H1 (cell line): Measurements from ENCODE around the gene TP53BP1. TPM values are rescaled to one million over a fixed set of nuclear protein-coding genes. Genes with fewer than 3 reads are reported as not detected.

ENCODE experiments used
- CTCF ChIA-PET: fragments of 300-600 bp; sonication (Branson Sonifier 250); formaldehyde crosslinking; loops from one replicate; lab custom pipeline; 2021; ENCODE audit not compliant: partially characterized antibody; lab: Charles Lee
- POLR2A ChIA-PET: fragments of 300-600 bp; sonication (Branson Sonifier 250); formaldehyde crosslinking; loops from one replicate; lab custom pipeline; 2021; ENCODE audit warnings: inconsistent platforms; ENCODE audit not compliant: partially characterized antibody; lab: Charles Lee
- DNase-seq, 2 experiments: peaks; one replicate each; pipeline versions ENCODE4 v3.0.0 to v3.0.0-alpha.2; 2010 to 2022; ENCODE audit warnings: low spot score in 2 of 2, low read depth in 1 of 2, mixed read lengths in 1 of 2
- FAIRE-seq: peaks from 2 replicates; lab custom pipeline; 2011; peaks lifted over from hg19 to GRCh38; lab: Jason Lieb, UNC
- H2AFZ ChIP-seq: 2 replicates; pipeline ENCODE4 v1.8.1; 2012; ENCODE audit warnings: low read length, inconsistent platforms
- H2AK5ac ChIP-seq: 2 replicates; pipeline ENCODE4 v1.6.1; 2013; ENCODE audit warnings: low read depth, low read length
- H2BK120ac ChIP-seq: replicated peaks from 2 replicates; pipeline ENCODE3; 2013; ENCODE audit warnings: low read depth, low read length, inconsistent platforms
- H2BK12ac ChIP-seq: 2 replicates; pipeline ENCODE4 v1.6.1; 2013; ENCODE audit warnings: low read depth, low read length
- H2BK15ac ChIP-seq: 2 replicates; pipeline ENCODE4 v1.6.1; 2013; ENCODE audit warnings: low read length
- H2BK20ac ChIP-seq: 2 replicates; pipeline ENCODE4 v1.6.1; 2013; ENCODE audit warnings: low read length
- H2BK5ac ChIP-seq: 2 replicates; pipeline ENCODE4 v1.6.1; 2013; ENCODE audit warnings: low read depth, low read length
- H3K14ac ChIP-seq: 2 replicates; pipeline ENCODE4 v1.6.1; 2013; ENCODE audit warnings: inconsistent platforms; ENCODE audit not compliant: insufficient read length
- H3K18ac ChIP-seq: 2 replicates; pipeline ENCODE4 v1.6.1; 2013; ENCODE audit warnings: low read length; ENCODE audit errors: extremely low read depth
- H3K23ac ChIP-seq: 2 replicates; pipeline ENCODE4 v1.6.1; 2013; ENCODE audit warnings: inconsistent platforms; ENCODE audit not compliant: insufficient read length
- H3K23me2 ChIP-seq: 2 replicates; pipeline ENCODE4 v1.6.1; 2013; ENCODE audit warnings: low read depth, low read length
- H3K27ac ChIP-seq: 2 replicates; pipeline ENCODE4 v1.6.1; 2011; ENCODE audit warnings: low read depth, low read length, inconsistent platforms
- H3K27me3 ChIP-seq, 4 experiments: replicated peaks in 1 of 4; 1 replicate in 1 of 4; 2 replicates in 3 of 4; pipeline versions ENCODE4 v1.6.1 to v1.8.1; 2011 to 2013; ENCODE audit warnings: low read length in 3 of 4, mild to moderate bottlenecking in 3 of 4, inconsistent platforms in 2 of 4, mixed read lengths in 2 of 4, moderate library complexity in 1 of 4; ENCODE audit not compliant: control insufficient read depth in 3 of 4, insufficient read depth in 3 of 4; ENCODE audit errors: extremely low read depth in 1 of 4
- H3K36me3 ChIP-seq, 4 experiments: 2 replicates each; pipeline versions ENCODE4 v1.6.1 to v1.8.1; 2011 to 2013; ENCODE audit warnings: mild to moderate bottlenecking in 4 of 4, low read length in 3 of 4, moderate library complexity in 2 of 4, control low read depth in 1 of 4, inconsistent platforms in 1 of 4; ENCODE audit not compliant: insufficient read depth in 4 of 4, control insufficient read depth in 2 of 4
- H3K4ac ChIP-seq: replicated peaks from 2 replicates; pipeline ENCODE3; 2013; ENCODE audit warnings: low read length, low read depth, mixed read lengths, inconsistent platforms; ENCODE audit not compliant: insufficient read length
- H3K4me1 ChIP-seq, 4 experiments: replicated peaks in 1 of 4; 1 replicate in 1 of 4; 2 replicates in 3 of 4; pipeline versions ENCODE4 v1.6.1 to v1.8.1; 2011 to 2013; ENCODE audit warnings: low read length in 3 of 4, inconsistent platforms in 2 of 4, mixed read lengths in 1 of 4; ENCODE audit not compliant: insufficient read depth in 4 of 4, control insufficient read depth in 3 of 4
- H3K4me2 ChIP-seq, 2 experiments: 2 replicates each; pipeline versions ENCODE4 v1.6.1 to v1.8.1; 2011 to 2013; ENCODE audit warnings: low read depth in 2 of 2, low read length in 2 of 2, control low read depth in 1 of 2, inconsistent platforms in 1 of 2, mild to moderate bottlenecking in 1 of 2; ENCODE audit not compliant: insufficient read depth in 1 of 2
- H3K4me3 ChIP-seq, 4 experiments: fragments of 200-600, 300-600 bp in 1 of 4; sonication (generic), shearing (Covaris generic), sonication (Bioruptor Twin) in 1 of 4; 2 replicates each; pipeline versions ENCODE4 v1.5.1 to v1.8.1; 2011 to 2016; ENCODE audit warnings: low read length in 4 of 4, low read depth in 3 of 4, control low read depth in 2 of 4, inconsistent platforms in 2 of 4, mild to moderate bottlenecking in 2 of 4, mixed read lengths in 1 of 4, moderate library complexity in 1 of 4; ENCODE audit not compliant: insufficient read depth in 2 of 4; ENCODE audit errors: extremely low read depth in 1 of 4
- H3K56ac ChIP-seq: replicated peaks from 2 replicates; pipeline ENCODE3; 2013; ENCODE audit warnings: low read depth, mild to moderate bottlenecking, mixed read lengths, low read length, inconsistent platforms; ENCODE audit not compliant: insufficient read length
- H3K79me1 ChIP-seq: 2 replicates; pipeline ENCODE4 v1.6.1; 2013; ENCODE audit warnings: low read depth, low read length, control low read depth
- H3K79me2 ChIP-seq, 2 experiments: 2 replicates each; pipeline versions ENCODE4 v1.6.1 to v1.8.1; 2012 to 2013; ENCODE audit warnings: low read length in 2 of 2, mild to moderate bottlenecking in 2 of 2, inconsistent platforms in 1 of 2; ENCODE audit not compliant: insufficient read depth in 2 of 2, control insufficient read depth in 1 of 2
- H3K9ac ChIP-seq, 4 experiments: replicated peaks in 1 of 4; 1 replicate in 1 of 4; 2 replicates in 3 of 4; pipeline versions ENCODE4 v1.6.1 to v1.8.1; 2011 to 2013; ENCODE audit warnings: low read depth in 3 of 4, low read length in 3 of 4, control low read depth in 2 of 4, mild to moderate bottlenecking in 2 of 4, moderate library complexity in 2 of 4, inconsistent platforms in 1 of 4; ENCODE audit errors: extremely low read depth in 1 of 4
- H3K9me3 ChIP-seq, 2 experiments: 2 replicates each; pipeline versions ENCODE4 v1.6.1 to v1.8.1; 2012 to 2013; ENCODE audit warnings: mild to moderate bottlenecking in 2 of 2, moderate library complexity in 2 of 2, control low read depth in 1 of 2, inconsistent platforms in 1 of 2, low read depth in 1 of 2, low read length in 1 of 2, mixed read lengths in 1 of 2; ENCODE audit not compliant: insufficient read depth in 2 of 2
- H4K20me1 ChIP-seq, 2 experiments: replicated peaks in 1 of 2; 2 replicates each; pipeline versions ENCODE3 to v1.8.1; 2011 to 2013; ENCODE audit warnings: inconsistent platforms in 2 of 2, low read length in 2 of 2, mild to moderate bottlenecking in 1 of 2; ENCODE audit not compliant: insufficient read depth in 2 of 2, control insufficient read depth in 1 of 2
- H4K5ac ChIP-seq: 2 replicates; pipeline ENCODE4 v1.6.1; 2013; ENCODE audit warnings: low read length, low read depth, mixed read lengths, inconsistent platforms; ENCODE audit not compliant: insufficient read length
- H4K8ac ChIP-seq: 2 replicates; pipeline ENCODE4 v1.8.0; 2013; ENCODE audit warnings: mild to moderate bottlenecking, moderate library complexity, low read length, inconsistent platforms; ENCODE audit not compliant: insufficient read depth; ENCODE audit errors: extremely low read depth
- H4K91ac ChIP-seq: replicated peaks from 2 replicates; pipeline ENCODE3; 2013; ENCODE audit warnings: low read length, mixed read lengths, inconsistent platforms; ENCODE audit not compliant: insufficient read length
- BACH1 ChIP-seq: IDR thresholded peaks from 2 replicates; pipeline ENCODE4 v1.6.1; 2012; ENCODE audit warnings: low read length, improper control_type of control experiment
- BCL11A ChIP-seq, 2 experiments: IDR thresholded peaks; one replicate each; pipeline ENCODE4 v1.6.1; 2011; ENCODE audit warnings: low read depth in 2 of 2, low read length in 2 of 2, mild to moderate bottlenecking in 2 of 2
- BRCA1 ChIP-seq: IDR thresholded peaks from 2 replicates; pipeline ENCODE4 v1.6.1; 2012; ENCODE audit warnings: low read depth, low read length, improper control_type of control experiment
- CHD1 ChIP-seq: IDR thresholded peaks from 2 replicates; pipeline ENCODE4 v1.6.1; 2012; ENCODE audit warnings: low read depth, low read length, improper control_type of control experiment
- EP300 ChIP-seq, 2 experiments: IDR thresholded peaks; 1 replicate in 1 of 2; 2 replicates in 1 of 2; pipeline ENCODE4 v1.6.1; 2011 to 2012; ENCODE audit warnings: low read depth in 2 of 2, low read length in 2 of 2, mild to moderate bottlenecking in 2 of 2, borderline replicate concordance in 1 of 2, inconsistent platforms in 1 of 2, moderate library complexity in 1 of 2
- HDAC6 ChIP-seq: IDR thresholded peaks from one replicate; pipeline ENCODE4 v1.7.1; 2012; ENCODE audit warnings: low read depth, mild to moderate bottlenecking, inconsistent platforms, low read length, moderate library complexity
- KDM4A ChIP-seq: IDR thresholded peaks from one replicate; pipeline ENCODE4 v1.7.1; 2012; ENCODE audit warnings: low read depth, mild to moderate bottlenecking, moderate library complexity, low read length, inconsistent platforms; ENCODE audit not compliant: severe bottlenecking
- NRF1 ChIP-seq: IDR thresholded peaks from 2 replicates; pipeline ENCODE4 v1.6.1; 2011; ENCODE audit warnings: mild to moderate bottlenecking, low read depth, low read length, improper control_type of control experiment
- RAD21 ChIP-seq, 2 experiments: IDR thresholded peaks in 1 of 2; conservative IDR thresholded peaks in 1 of 2; 2 replicates each; pipeline ENCODE4 v1.6.1; 2011; ENCODE audit warnings: low read depth in 2 of 2, low read length in 2 of 2, improper control_type of control experiment in 1 of 2, inconsistent platforms in 1 of 2, mild to moderate bottlenecking in 1 of 2, moderate library complexity in 1 of 2
- SAP30 ChIP-seq: fragments of 300-600 bp; sonication (generic); IDR thresholded peaks from 2 replicates; pipeline ENCODE4 v1.7.1; 2012; ENCODE audit warnings: low read length, moderate library complexity, mild to moderate bottlenecking, inconsistent platforms; ENCODE audit not compliant: insufficient read depth, insufficient replicate concordance
- SIN3A ChIP-seq, 2 experiments: IDR thresholded peaks in 1 of 2; conservative IDR thresholded peaks in 1 of 2; 2 replicates each; pipeline ENCODE4 v1.6.1; 2011 to 2012; ENCODE audit warnings: low read length in 2 of 2, improper control_type of control experiment in 1 of 2, low read depth in 1 of 2, mild to moderate bottlenecking in 1 of 2
- SP4 ChIP-seq: IDR thresholded peaks from 2 replicates; pipeline ENCODE4 v1.6.1; 2012; ENCODE audit warnings: low read length, inconsistent platforms
- TAF7 ChIP-seq: optimal IDR thresholded peaks from 2 replicates; pipeline ENCODE3; 2011; ENCODE audit warnings: low read depth, mild to moderate bottlenecking, inconsistent platforms, low read length, moderate library complexity, borderline replicate concordance
- WGBS, 2 experiments: shearing (Covaris generic) in 1 of 2; methylation state at CpG; one replicate each; pipeline versions ENCODE4 v1.1.6 to v1.1.7; 2013 to 2015; ENCODE audit warnings: low lambda C conversion rate in 2 of 2, mixed read lengths in 2 of 2, inconsistent platforms in 1 of 2, low coverage in 1 of 2, missing lambda C conversion rate in 1 of 2; ENCODE audit not compliant: insufficient replicate concordance in 2 of 2, insufficient coverage in 1 of 2, insufficient read length in 1 of 2; ENCODE audit errors: extremely low coverage in 1 of 2, missing lambda C conversion rate in 1 of 2; 5-methylcytosine and 5-hydroxymethylcytosine counted together
- polyA plus RNA-seq, 7 experiments: library from polyadenylated mRNA; depleted of rRNA in 3 of 7; stranded (reverse) in 5 of 7; unstranded in 2 of 7; fragments of >200 nt in 5 of 7; fragments of 200-250 nt in 2 of 7; gene quantifications; 1 replicate in 5 of 7; 2 replicates in 1 of 7; 4 replicates in 1 of 7; pipeline versions ENCODE4 v1.2.1 to v1.2.3, GENCODE V29; 2011 to 2013; ENCODE audit warnings: missing spikeins in 2 of 7, mixed read lengths in 2 of 7
- total RNA-seq: library from RNA; stranded (reverse); fragmentation: NEBNext Ultra II Directional; extraction: Animal tissue kit (Norgen Biotek cat#: 25700); gene quantifications from 2 replicates; pipeline ENCODE4 v1.2.1, GENCODE V29; 2021

Gene TP53BP1
- total and polyA plus RNA-seq, 2 of the 8 experiments (the other 6 are each of a cell fraction or from before 2014, with no cell fraction given): 34.1 to 63.6 TPM

DNA sequence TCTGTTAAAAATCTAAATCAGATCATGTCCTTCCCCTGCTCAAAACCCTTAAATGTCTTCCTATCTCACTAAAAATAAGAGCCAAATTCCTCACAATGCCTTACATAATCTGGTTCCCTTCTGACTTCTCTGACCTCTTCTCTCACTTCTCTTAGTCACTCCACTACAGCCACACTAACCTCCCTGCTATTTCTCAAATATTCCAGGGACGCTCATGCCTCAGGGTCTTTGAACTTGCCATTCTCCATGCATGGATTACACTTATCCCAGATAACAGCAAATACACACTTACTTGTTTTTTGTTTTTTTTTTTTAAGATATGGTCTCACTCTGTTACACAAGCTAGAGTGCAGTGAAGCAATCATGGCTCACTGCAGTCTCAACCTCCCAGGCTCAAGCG, 8.5 kb downstream of the TP53BP1 start:
- Histone ChIP-seq H4K8ac (no peak overlapping the region), H2AK5ac (no peak overlapping the region), H3K36me3 (peaks cover 10 to 63% (median 36%) of the 10 kb centered on the region in 4 experiments; a peak in 7 of 8 replicates), H4K5ac (no peak overlapping the region), H3K27ac (no peak overlapping the region), H2BK120ac (no peak overlapping the region), H3K4ac (no peak overlapping the region), H4K20me1 (peaks cover 2% of the 10 kb centered on the region in 2 experiments), H3K14ac (no peak overlapping the region), H3K79me2 (peaks cover 0 to 55% of the 10 kb centered on the region in 2 experiments; a peak in 3 of 4 replicates), H3K23ac (no peak overlapping the region), H2BK15ac (no peak overlapping the region), H2BK5ac (no peak overlapping the region), H3K9ac (no peak overlapping the region), H3K27me3 (no peaks in the 10 kb centered on the region), H3K4me2 (no peak overlapping the region), H2BK12ac (no peak overlapping the region), H4K91ac (no peak overlapping the region), H3K4me3 (no peak overlapping the region), H3K79me1 (no peaks in the 10 kb centered on the region), H3K4me1 (no peaks in the 10 kb centered on the region), H3K56ac (no peak overlapping the region), H3K18ac (no peak overlapping the region), H2BK20ac (no peak overlapping the region), H3K9me3 (no peaks in the 10 kb centered on the region), H3K23me2 (peaks cover 2% of the 10 kb centered on the region; the same call in 1 of the 2 replicates), H2AFZ (no peak overlapping the region)
- 95% methylated on average over 2 of the region's 2 CpGs; no CpG with 5 or more reads in 1 of the 2 experiments for WGBS, 2 experiments
- FAIRE-seq (no peak), DNase-seq (no peak)
- CTCF ChIA-PET: interaction anchor here (1.2 to 1.4 kb wide), 3 partner anchors 9 to 30 kb away, joined by 6 to 7 read pairs (median 7); partner anchors contain the start of gene TP53BP1
- POLR2A ChIA-PET: no interaction called here
- no peak for TF ChIP-seq BRCA1
- TF ChIP-seq SP4: no peak
- TF ChIP-seq KDM4A: no peak
- TF ChIP-seq TAF7: no peak
- no peak for TF ChIP-seq SIN3A (conservative IDR thresholded peaks at IDR 0.05 in 1 of 2, IDR thresholded peaks at IDR 0.05 in 1 of 2; ENCODE audit: low read depth in 1 of 2, low read length in 2 of 2)
- no peak for TF ChIP-seq BCL11A (IDR thresholded peaks at IDR 0.05; ENCODE audit: low read depth in 2 of 2, low read length in 2 of 2)
- no peak for TF ChIP-seq BACH1
- no peak for TF ChIP-seq NRF1
- no peak for TF ChIP-seq SAP30
- TF ChIP-seq HDAC6: no peak
- no peak for TF ChIP-seq CHD1
- TF ChIP-seq RAD21 (IDR thresholded peaks at IDR 0.05 in 1 of 2, conservative IDR thresholded peaks at IDR 0.05 in 1 of 2; ENCODE audit: low read depth in 2 of 2, low read length in 2 of 2): no peak
- TF ChIP-seq EP300 (IDR thresholded peaks at IDR 0.05; ENCODE audit: borderline replicate concordance in 1 of 2, low read depth in 2 of 2, low read length in 2 of 2): no peak
